ENCODE measurements around the gene IZUMO1.
"Not testable (repeated sequence)": the region's sequence is repeated elsewhere in the genome, so short reads cannot be mapped to it uniquely, and the experiment has no call there.

IZUMO1 gene

GRCh38 chr19:48746738-48747575, at the start of gene IZUMO1:
Gene IZUMO1, minus strand, starts transcription at chr19:48746909. Its CDS starts 1,050 bp downstream, at chr19:48745859.
- no peak within 1 kb of the TSS for H3K4me3 ChIP-seq (ENCODE audit: low read length)

GRCh38 chr19:48795685-48796070, 49.0 kb upstream of the IZUMO1 start:
- H3K4me3 ChIP-seq (ENCODE audit: low read length): no peak overlapping the region
- TF ChIP-seq ZNF274 (IDR thresholded peaks at IDR 0.05; ENCODE audit: low read depth, low read length): no peak

More at GRCh38 chr19:48746738-48747575, at the start of gene IZUMO1:
- TF ChIP-seq ZNF274 (IDR thresholded peaks at IDR 0.05; ENCODE audit: low read depth, low read length): no peak

GRCh38 chr19:48795055-48795684, 48.5 kb upstream of the IZUMO1 start:
- H3K4me3 ChIP-seq (ENCODE audit: low read length): peak overlapping the region; percentile 52; the same call in 1 of the 2 replicates
- no peak for TF ChIP-seq ZNF274 (IDR thresholded peaks at IDR 0.05; ENCODE audit: low read depth, low read length)

- TF ChIP-seq ZNF274 (IDR thresholded peaks at IDR 0.05; ENCODE audit: low read depth, low read length): no peak
- H3K4me3 ChIP-seq (ENCODE audit: low read length): no peak overlapping the region
Observed at GRCh38 chr19:48794291-48794690, 47.6 kb upstream of the IZUMO1 start.

GRCh38 chr19:48793271-48793670, 46.6 kb upstream of the IZUMO1 start:
- no peak overlapping the region for H3K4me3 ChIP-seq (ENCODE audit: low read length)
- TF ChIP-seq ZNF274 (IDR thresholded peaks at IDR 0.05; ENCODE audit: low read depth, low read length): no peak

GRCh38 chr19:48787331-48787730, 40.6 kb upstream of the IZUMO1 start:
- H3K4me3 ChIP-seq (ENCODE audit: low read length): not testable (repeated sequence)

GRCh38 chr19:48786422-48786821, 39.7 kb upstream of the IZUMO1 start:
- not testable (repeated sequence) for H3K4me3 ChIP-seq (ENCODE audit: low read length)

- H3K4me3 ChIP-seq (ENCODE audit: low read length): no peak overlapping the region
- TF ChIP-seq ZNF274 (IDR thresholded peaks at IDR 0.05; ENCODE audit: low read depth, low read length): no peak
Observed at GRCh38 chr19:48784527-48784926, 37.8 kb upstream of the IZUMO1 start.

- H3K4me3 ChIP-seq (ENCODE audit: low read length): no peak overlapping the region
- no peak for TF ChIP-seq ZNF274 (IDR thresholded peaks at IDR 0.05; ENCODE audit: low read depth, low read length)
Observed at GRCh38 chr19:48780631-48781391, 34.1 kb upstream of the IZUMO1 start.

GRCh38 chr19:48779636-48780035, 32.9 kb upstream of the IZUMO1 start:
- TF ChIP-seq ZNF274 (IDR thresholded peaks at IDR 0.05; ENCODE audit: low read depth, low read length): no peak
- no peak overlapping the region for H3K4me3 ChIP-seq (ENCODE audit: low read length)

- no peak overlapping the region for H3K4me3 ChIP-seq (ENCODE audit: low read length)
- TF ChIP-seq ZNF274 (IDR thresholded peaks at IDR 0.05; ENCODE audit: low read depth, low read length): no peak
Observed at GRCh38 chr19:48777720-48778119, 31.0 kb upstream of the IZUMO1 start.

- H3K4me3 ChIP-seq (ENCODE audit: low read length): no peak overlapping the region
- no peak for TF ChIP-seq ZNF274 (IDR thresholded peaks at IDR 0.05; ENCODE audit: low read depth, low read length)
Observed at GRCh38 chr19:48777139-48777538, 30.4 kb upstream of the IZUMO1 start.

- TF ChIP-seq ZNF274 (IDR thresholded peaks at IDR 0.05; ENCODE audit: low read depth, low read length): no peak
- H3K4me3 ChIP-seq (ENCODE audit: low read length): no peak overlapping the region
Observed at GRCh38 chr19:48772503-48772953, 25.8 kb upstream of the IZUMO1 start.

- no peak overlapping the region for H3K4me3 ChIP-seq (ENCODE audit: low read length)
- TF ChIP-seq ZNF274 (IDR thresholded peaks at IDR 0.05; ENCODE audit: low read depth, low read length): no peak
Observed at GRCh38 chr19:48770734-48771472, 24.2 kb upstream of the IZUMO1 start.

Measured in GM08714 (cell line).